GM23338 (cell line): ENCODE results near the gene ELN.

Experiments
- EZH2 ChIP-seq: fragments of 200-600 bp; sonication (generic); IDR thresholded peaks from one replicate; pipeline ENCODE4 v1.8.0; 2017; ENCODE audit warnings: antibody characterized with exemption, mild to moderate bottlenecking, low read depth; ENCODE audit not compliant: unreplicated experiment
- EZH2phosphoT487 ChIP-seq: fragments of 200-600 bp; sonication (generic); IDR thresholded peaks from one replicate; pipeline ENCODE4 v1.8.1; 2018; ENCODE audit warnings: antibody characterized with exemption; ENCODE audit not compliant: unreplicated experiment
- NANOG ChIP-seq: IDR thresholded peaks from 2 replicates; pipeline ENCODE4 v1.6.1; 2016; ENCODE audit warnings: antibody characterized with exemption, borderline replicate concordance
- POLR2AphosphoS5 ChIP-seq: IDR thresholded peaks from 2 replicates; pipeline ENCODE4 v1.6.1; 2016; ENCODE audit warnings: antibody characterized with exemption, low read depth
- REST ChIP-seq: IDR thresholded peaks from one replicate; pipeline ENCODE4 v1.6.1; 2018; ENCODE audit warnings: antibody characterized with exemption; ENCODE audit not compliant: unreplicated experiment
- STAT1 ChIP-seq: IDR thresholded peaks from one replicate; pipeline ENCODE4 v1.6.1; 2016; ENCODE audit warnings: antibody characterized with exemption; ENCODE audit not compliant: unreplicated experiment
- TF ChIP-seq, protein P1 (sequence below), 2 experiments: fragments of 200-600 bp in 1 of 2; sonication (generic) in 1 of 2; conservative IDR thresholded peaks; 2 replicates each; pipeline versions ENCODE4 v1.5.1 to v1.6.1; 2016 to 2017; ENCODE audit warnings: antibody characterized with exemption in 2 of 2, low read depth in 2 of 2, mild to moderate bottlenecking in 2 of 2, moderate library complexity in 1 of 2

GRCh38 chr7:74082770-74083116 lies 54.8 kb downstream of the ELN start:
- TF ChIP-seq NANOG, result no peak
- TF ChIP-seq STAT1, result no peak
- TF ChIP-seq, protein P1, sequence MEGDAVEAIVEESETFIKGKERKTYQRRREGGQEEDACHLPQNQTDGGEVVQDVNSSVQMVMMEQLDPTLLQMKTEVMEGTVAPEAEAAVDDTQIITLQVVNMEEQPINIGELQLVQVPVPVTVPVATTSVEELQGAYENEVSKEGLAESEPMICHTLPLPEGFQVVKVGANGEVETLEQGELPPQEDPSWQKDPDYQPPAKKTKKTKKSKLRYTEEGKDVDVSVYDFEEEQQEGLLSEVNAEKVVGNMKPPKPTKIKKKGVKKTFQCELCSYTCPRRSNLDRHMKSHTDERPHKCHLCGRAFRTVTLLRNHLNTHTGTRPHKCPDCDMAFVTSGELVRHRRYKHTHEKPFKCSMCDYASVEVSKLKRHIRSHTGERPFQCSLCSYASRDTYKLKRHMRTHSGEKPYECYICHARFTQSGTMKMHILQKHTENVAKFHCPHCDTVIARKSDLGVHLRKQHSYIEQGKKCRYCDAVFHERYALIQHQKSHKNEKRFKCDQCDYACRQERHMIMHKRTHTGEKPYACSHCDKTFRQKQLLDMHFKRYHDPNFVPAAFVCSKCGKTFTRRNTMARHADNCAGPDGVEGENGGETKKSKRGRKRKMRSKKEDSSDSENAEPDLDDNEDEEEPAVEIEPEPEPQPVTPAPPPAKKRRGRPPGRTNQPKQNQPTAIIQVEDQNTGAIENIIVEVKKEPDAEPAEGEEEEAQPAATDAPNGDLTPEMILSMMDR (conservative IDR thresholded peaks at IDR 0.05; ENCODE audit: low read depth in 2 of 2), result no peak
- no peak for TF ChIP-seq REST
- TF ChIP-seq EZH2phosphoT487, result no peak
- no peak for TF ChIP-seq POLR2AphosphoS5
- TF ChIP-seq EZH2, result no peak
